H1 (cell line): Measurements from ENCODE around the gene SPATA31E1.

Source experiments
- EZH2 ChIP-seq: fragments of 200-600 bp; sonication (generic); IDR thresholded peaks from 2 replicates; pipeline ENCODE4 v1.7.1; 2012; ENCODE audit warnings: low read depth, mild to moderate bottlenecking, moderate library complexity, low read length, inconsistent platforms; ENCODE audit not compliant: severe bottlenecking
- HDAC2 ChIP-seq, 2 experiments: fragments of 300-600 bp in 1 of 2; sonication (generic) in 1 of 2; IDR thresholded peaks; 2 replicates each; pipeline ENCODE4 v1.6.1; 2011 to 2012; ENCODE audit warnings: low read depth in 2 of 2, low read length in 2 of 2, mild to moderate bottlenecking in 2 of 2, moderate library complexity in 2 of 2, borderline replicate concordance in 1 of 2, inconsistent platforms in 1 of 2

GRCh38 chr9:87857948-87858335 is 24.7 kb upstream of the SPATA31E1 start:
- TF ChIP-seq EZH2, result no peak
- TF ChIP-seq HDAC2 (IDR thresholded peaks at IDR 0.05; ENCODE audit: borderline replicate concordance in 1 of 2, low read depth in 2 of 2, low read length in 2 of 2), result no peak
